ENCODE results near the gene THAP8.

THAP8 gene

DNA sequence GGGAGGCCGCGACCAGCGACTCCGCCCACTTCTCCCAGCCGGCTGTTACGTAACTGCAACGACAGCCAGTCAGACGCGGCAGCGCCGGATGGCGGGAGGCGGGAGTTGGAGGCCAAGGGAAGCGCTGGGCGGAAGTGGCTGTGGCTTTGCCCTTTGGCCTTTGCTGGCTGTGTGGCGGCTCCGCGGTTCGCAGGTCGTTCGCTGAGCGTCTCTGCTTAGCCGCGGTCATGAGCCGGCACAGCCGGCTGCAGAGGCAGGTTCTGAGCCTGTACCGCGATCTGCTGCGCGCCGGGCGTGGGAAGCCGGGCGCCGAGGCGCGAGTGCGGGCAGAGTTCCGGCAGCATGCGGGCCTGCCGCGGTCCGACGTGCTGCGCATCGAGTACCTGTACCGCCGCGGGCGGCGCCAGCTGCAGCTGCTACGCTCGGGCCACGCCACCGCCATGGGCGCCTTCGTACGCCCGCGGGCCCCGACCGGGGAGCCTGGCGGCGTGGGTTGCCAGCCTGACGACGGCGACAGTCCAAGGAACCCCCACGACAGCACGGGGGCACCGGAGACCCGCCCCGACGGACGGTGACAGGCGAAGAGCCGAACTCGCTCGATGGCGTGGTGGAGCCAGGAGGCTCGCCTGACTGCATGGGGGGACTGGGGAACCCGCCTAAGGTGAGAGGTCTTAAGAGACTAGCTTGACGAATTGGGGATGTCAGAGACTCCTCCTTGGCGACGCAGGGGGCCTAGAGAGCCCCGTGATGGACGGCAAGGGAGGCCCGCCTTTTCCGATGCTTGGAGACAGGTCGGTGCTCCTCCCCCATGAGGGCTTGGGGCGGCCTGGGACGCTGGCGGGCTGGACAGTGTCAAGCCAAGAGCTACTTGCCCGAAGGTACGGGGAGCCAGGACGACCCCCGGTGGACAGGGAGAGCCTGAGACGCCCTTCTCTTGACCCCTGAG is 58.8 kb downstream of the THAP8 start, which contains the start of gene SDHAF1:
TSS of gene SDHAF1 (plus strand) at position 141 of the 946 bp plus-strand sequence. CDS start at position 228, 87 bp downstream.
- H3K36me3 Mint-ChIP-seq: peaks cover 36% of the 10 kb centered on the region
- H3K27ac Mint-ChIP-seq: peak within 1 kb of the TSS; percentile 93
- H3K4me3 Mint-ChIP-seq: peak within 1 kb of the TSS; percentile 87
- peak; percentile 83 to 96 for DNase-seq (ENCODE audit: low spot score in 2 of 2)
- ATAC-seq: peak; percentile 92
- H3K4me1 Mint-ChIP-seq: peaks cover 36% of the 10 kb centered on the region
- no peaks in the 10 kb centered on the region for H3K9me3 Mint-ChIP-seq

DNA sequence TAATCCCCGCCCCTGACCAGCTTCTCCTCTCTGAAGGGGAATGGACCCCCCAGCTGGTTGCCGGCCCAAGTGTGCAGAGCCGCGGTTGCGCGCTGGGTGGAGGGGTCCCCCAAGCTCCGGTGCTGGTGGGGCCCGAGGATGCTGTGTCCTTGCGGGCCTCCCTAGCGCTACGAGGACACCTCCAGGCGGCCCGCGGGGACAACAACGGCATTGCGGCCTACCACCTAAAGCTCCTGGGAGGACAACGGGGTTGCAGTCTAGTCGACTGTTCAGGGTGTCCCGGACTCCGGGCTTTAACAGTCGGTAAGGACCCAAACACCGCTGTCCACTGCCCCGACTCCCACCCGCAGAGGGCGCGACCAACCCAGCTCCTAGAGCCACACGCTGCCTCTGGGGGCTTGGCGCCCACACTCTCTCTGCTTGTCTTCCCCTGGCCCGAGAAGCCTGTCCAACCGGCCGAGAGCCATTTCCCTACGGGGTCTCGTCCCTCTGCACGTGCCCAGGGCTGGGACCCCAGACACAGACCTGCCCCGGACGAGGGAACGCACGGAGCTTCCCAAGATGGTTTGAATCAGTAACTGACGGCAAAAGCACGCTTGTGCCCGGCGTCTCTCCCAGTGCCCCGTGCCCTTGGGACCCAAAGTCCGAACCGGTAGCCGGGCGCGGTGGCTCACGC is 60.0 kb downstream of the THAP8 start:
- ATAC-seq (no peak), DNase-seq (ENCODE audit: low spot score in 2 of 2) (no peak)
- peaks cover 29% of the 10 kb centered on the region for H3K36me3 Mint-ChIP-seq
- H3K27ac Mint-ChIP-seq: no peak overlapping the region
- H3K4me3 Mint-ChIP-seq: peak overlapping the region; percentile 87
- H3K9me3 Mint-ChIP-seq: no peaks in the 10 kb centered on the region
- peaks cover 33% of the 10 kb centered on the region for H3K4me1 Mint-ChIP-seq

GRCh38 chr19:35992907-35993765 is 60.9 kb downstream of the THAP8 start:
- ATAC-seq (no peak), DNase-seq (ENCODE audit: low spot score in 2 of 2) (no peak)
- Mint-ChIP-seq H3K4me3 (no peak overlapping the region), H3K27ac (no peak overlapping the region), H3K36me3 (peaks cover 22% of the 10 kb centered on the region), H3K9me3 (no peaks in the 10 kb centered on the region), H3K4me1 (peaks cover 29% of the 10 kb centered on the region)

GRCh38 chr19:35991731-35992450 is 62.2 kb downstream of the THAP8 start:
- DNase-seq (ENCODE audit: low spot score in 2 of 2) (no peak), ATAC-seq (no peak)
- peaks cover 19% of the 10 kb centered on the region for H3K4me1 Mint-ChIP-seq
- H3K4me3 Mint-ChIP-seq: no peak overlapping the region
- peak overlapping the region; percentile 29 for H3K27ac Mint-ChIP-seq
- no peaks in the 10 kb centered on the region for H3K9me3 Mint-ChIP-seq
- H3K36me3 Mint-ChIP-seq: peaks cover 11% of the 10 kb centered on the region

- Mint-ChIP-seq H3K9me3 (no peaks in the 10 kb centered on the region), H3K27ac (no peak overlapping the region), H3K36me3 (peaks cover 6% of the 10 kb centered on the region), H3K4me1 (peaks cover 16% of the 10 kb centered on the region), H3K4me3 (no peak overlapping the region)
- DNase-seq (ENCODE audit: low spot score in 2 of 2): no peak
- no peak for ATAC-seq
Observed at GRCh38 chr19:35990771-35991730, 63.0 kb downstream of the THAP8 start.

DNA sequence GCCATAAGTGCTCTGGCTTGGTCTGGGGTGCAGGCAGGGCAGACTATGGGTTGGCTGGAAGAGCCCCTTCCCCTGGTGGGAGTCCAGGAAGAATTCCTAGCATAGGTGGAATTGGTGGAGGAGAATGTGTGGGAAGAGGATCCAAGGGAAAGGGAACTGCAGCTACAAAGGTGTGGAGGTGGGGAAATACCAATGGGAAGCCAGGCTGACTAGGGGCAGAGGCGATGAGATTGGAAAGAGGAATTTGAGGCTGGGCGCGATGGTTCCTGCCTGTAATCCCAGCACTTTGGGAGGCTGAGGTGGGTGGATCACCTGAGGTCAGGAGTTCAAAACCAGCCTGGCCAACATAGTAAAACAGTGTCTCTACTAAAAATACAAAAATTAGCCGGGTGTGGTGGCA is 63.9 kb downstream of the THAP8 start:
- Mint-ChIP-seq H3K4me3 (no peak overlapping the region), H3K9me3 (no peaks in the 10 kb centered on the region), H3K4me1 (peaks cover 11% of the 10 kb centered on the region), H3K27ac (no peak overlapping the region), H3K36me3 (peaks cover 6% of the 10 kb centered on the region)
- DNase-seq (ENCODE audit: low spot score in 2 of 2): no peak
- no peak for ATAC-seq

- Mint-ChIP-seq H3K9me3 (no peaks in the 10 kb centered on the region), H3K4me1 (peaks cover 5% of the 10 kb centered on the region), H3K27ac (no peak overlapping the region), H3K36me3 (no peaks in the 10 kb centered on the region), H3K4me3 (no peak overlapping the region)
- DNase-seq (ENCODE audit: low spot score in 2 of 2): no peak
- no peak for ATAC-seq
Observed at GRCh38 chr19:35988824-35989223, 65.3 kb downstream of the THAP8 start.

DNA sequence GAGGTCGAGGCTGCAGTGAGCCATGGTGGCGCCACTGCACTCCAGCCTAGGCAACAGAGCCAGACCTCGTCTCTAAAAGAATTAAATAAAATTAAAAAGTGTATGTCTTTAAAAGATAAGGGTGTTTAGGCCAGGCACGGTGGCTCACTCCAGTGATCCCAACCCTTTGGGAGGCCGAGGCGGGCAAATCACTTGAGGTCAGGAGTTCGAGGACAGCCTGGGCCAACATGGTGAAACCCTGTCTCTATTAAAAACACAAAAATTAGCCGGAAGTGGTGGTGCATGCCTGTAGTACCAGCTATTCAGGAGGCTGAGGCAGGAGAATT is 66.6 kb downstream of the THAP8 start:
- Mint-ChIP-seq H3K4me3 (peak overlapping the region; percentile 55), H3K27ac (no peak overlapping the region), H3K36me3 (no peaks in the 10 kb centered on the region), H3K4me1 (peaks cover 5% of the 10 kb centered on the region), H3K9me3 (no peaks in the 10 kb centered on the region)
- no peak for DNase-seq (ENCODE audit: low spot score in 2 of 2)
- ATAC-seq: no peak

- no peak overlapping the region for H3K27ac Mint-ChIP-seq
- H3K4me1 Mint-ChIP-seq: peaks cover 5% of the 10 kb centered on the region
- ATAC-seq (peak; percentile 58), DNase-seq (ENCODE audit: low spot score in 2 of 2) (no peak)
- H3K9me3 Mint-ChIP-seq: no peaks in the 10 kb centered on the region
- H3K4me3 Mint-ChIP-seq: peak overlapping the region; percentile 55
- H3K36me3 Mint-ChIP-seq: no peaks in the 10 kb centered on the region
Observed at GRCh38 chr19:35986664-35987570, 67.2 kb downstream of the THAP8 start.

- H3K9me3 Mint-ChIP-seq: no peaks in the 10 kb centered on the region
- no peak overlapping the region for H3K27ac Mint-ChIP-seq
- peaks cover 5% of the 10 kb centered on the region for H3K4me1 Mint-ChIP-seq
- peak overlapping the region; percentile 55 for H3K4me3 Mint-ChIP-seq
- DNase-seq (ENCODE audit: low spot score in 2 of 2) (no peak), ATAC-seq (no peak)
- H3K36me3 Mint-ChIP-seq: no peaks in the 10 kb centered on the region
Observed at GRCh38 chr19:35986111-35986510, 68.0 kb downstream of the THAP8 start.
